ENCODE results near the gene STARD9. TPM values are rescaled to one million over a fixed set of nuclear protein-coding genes. Genes with fewer than 3 reads are reported as not detected.
A peak's percentile ranks its signal among the peaks of the same experiment; 100 is the strongest.

The STARD9 gene
- total RNA-seq, 1 donor from 2014 or later: 5.4 TPM

GRCh38 chr15:42736178-42736792 is 160.9 kb downstream of the STARD9 start:
- H3K4me3 ChIP-seq (ENCODE audit: low read depth, low read length): peak overlapping the region; percentile 76
- TF ChIP-seq, protein P1, sequence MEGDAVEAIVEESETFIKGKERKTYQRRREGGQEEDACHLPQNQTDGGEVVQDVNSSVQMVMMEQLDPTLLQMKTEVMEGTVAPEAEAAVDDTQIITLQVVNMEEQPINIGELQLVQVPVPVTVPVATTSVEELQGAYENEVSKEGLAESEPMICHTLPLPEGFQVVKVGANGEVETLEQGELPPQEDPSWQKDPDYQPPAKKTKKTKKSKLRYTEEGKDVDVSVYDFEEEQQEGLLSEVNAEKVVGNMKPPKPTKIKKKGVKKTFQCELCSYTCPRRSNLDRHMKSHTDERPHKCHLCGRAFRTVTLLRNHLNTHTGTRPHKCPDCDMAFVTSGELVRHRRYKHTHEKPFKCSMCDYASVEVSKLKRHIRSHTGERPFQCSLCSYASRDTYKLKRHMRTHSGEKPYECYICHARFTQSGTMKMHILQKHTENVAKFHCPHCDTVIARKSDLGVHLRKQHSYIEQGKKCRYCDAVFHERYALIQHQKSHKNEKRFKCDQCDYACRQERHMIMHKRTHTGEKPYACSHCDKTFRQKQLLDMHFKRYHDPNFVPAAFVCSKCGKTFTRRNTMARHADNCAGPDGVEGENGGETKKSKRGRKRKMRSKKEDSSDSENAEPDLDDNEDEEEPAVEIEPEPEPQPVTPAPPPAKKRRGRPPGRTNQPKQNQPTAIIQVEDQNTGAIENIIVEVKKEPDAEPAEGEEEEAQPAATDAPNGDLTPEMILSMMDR (conservative IDR thresholded peaks at IDR 0.05; ENCODE audit: low read depth, low read length): no peak
- DNase-seq (ENCODE audit: low read depth): no peak

DNA sequence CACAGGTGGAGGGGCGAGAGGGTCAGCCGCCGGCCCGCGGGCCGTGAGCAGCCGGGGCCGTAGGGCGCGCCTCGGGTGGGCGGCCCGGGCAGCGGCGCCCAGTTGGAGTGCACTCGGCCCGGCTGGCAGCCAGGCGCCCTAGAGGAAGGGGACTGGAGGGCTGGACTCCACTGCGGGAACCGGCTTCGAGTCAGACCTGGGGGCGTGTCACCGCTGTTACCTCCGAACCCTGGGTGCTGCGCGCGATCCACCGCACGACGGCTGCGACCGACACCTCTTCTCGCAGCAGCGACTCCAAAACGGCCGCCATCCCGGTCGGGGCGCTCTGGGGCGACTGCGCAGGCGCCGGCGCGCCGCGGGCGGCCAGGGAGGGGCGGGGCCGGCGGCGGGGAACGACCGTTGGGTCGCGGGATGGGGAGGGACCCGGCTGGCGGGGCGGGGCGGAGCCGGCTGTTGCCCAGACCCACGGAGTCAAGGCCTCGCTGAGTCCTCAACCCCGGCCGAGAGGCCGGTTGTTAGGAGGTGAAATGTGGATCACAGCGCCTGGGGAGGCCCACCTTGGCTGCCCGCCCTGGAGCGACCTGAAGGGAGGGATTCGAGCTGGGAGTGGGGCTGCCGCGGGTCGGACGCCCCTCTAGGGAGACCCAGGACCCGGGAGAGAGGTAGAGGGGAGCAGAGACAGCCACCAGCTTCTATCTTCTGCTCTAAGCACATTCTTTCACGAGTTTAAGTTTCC is 161.6 kb downstream of the STARD9 start, which contains the start of gene CDAN1:
Gene CDAN1 (minus strand): TSS at position 336 of the 736 bp plus-strand sequence. CDS start 26 bp downstream, at position 310.
- TF ChIP-seq, protein P1 (conservative IDR thresholded peaks at IDR 0.05; ENCODE audit: low read depth, low read length): no peak
- DNase-seq (ENCODE audit: low read depth): no peak
- peak within 1 kb of the TSS; percentile 76 for H3K4me3 ChIP-seq (ENCODE audit: low read depth, low read length)

- H3K4me3 ChIP-seq (ENCODE audit: low read depth, low read length): peak overlapping the region; percentile 76
- TF ChIP-seq, protein P1 (conservative IDR thresholded peaks at IDR 0.05; ENCODE audit: low read depth, low read length): no peak
- DNase-seq (ENCODE audit: low read depth): no peak
Observed at GRCh38 chr15:42737529-42738328, 162.3 kb downstream of the STARD9 start.

- TF ChIP-seq, protein P1 (conservative IDR thresholded peaks at IDR 0.05; ENCODE audit: low read depth, low read length): no peak
- DNase-seq (ENCODE audit: low read depth): no peak
- H3K4me3 ChIP-seq (ENCODE audit: low read depth, low read length): no peak overlapping the region
Observed at GRCh38 chr15:42741710-42742109, 166.3 kb downstream of the STARD9 start.

DNA sequence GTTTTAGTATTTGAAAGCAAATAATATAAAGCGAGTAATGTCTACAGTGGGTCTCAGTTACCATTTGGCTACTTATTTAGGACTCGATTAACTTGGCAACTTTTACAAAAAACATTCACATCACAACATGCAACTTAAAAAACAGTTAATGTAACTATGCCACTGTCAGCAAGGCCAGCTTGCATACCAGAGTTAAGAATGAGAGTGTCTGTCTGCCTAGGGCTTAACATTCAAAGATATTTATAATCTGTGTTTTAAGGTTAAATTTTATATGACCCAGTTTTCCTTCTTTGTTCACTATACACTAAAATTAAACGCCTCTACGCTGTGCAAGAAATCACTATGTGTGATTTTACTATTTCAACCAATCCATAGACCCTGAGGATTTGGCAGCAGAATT is 166.7 kb downstream of the STARD9 start:
- TF ChIP-seq, protein P1 (conservative IDR thresholded peaks at IDR 0.05; ENCODE audit: low read depth, low read length): no peak

GRCh38 chr15:42744195-42744594 is 168.8 kb downstream of the STARD9 start:
- DNase-seq (ENCODE audit: low read depth): no peak
- TF ChIP-seq, protein P1 (conservative IDR thresholded peaks at IDR 0.05; ENCODE audit: low read depth, low read length): no peak
- no peak overlapping the region for H3K4me3 ChIP-seq (ENCODE audit: low read depth, low read length)

More for the DNA sequence above, 166.7 kb downstream of the STARD9 start:
- no peak overlapping the region for H3K4me3 ChIP-seq (ENCODE audit: low read depth, low read length)
- DNase-seq (ENCODE audit: low read depth): no peak
